T-helper 22 cell (primary cell): Measurements from ENCODE around the gene ATAD3C.
"Not testable (repeated sequence)": the region's sequence is repeated elsewhere in the genome, so short reads cannot be mapped to it uniquely, and the experiment has no call there.

Source experiments
- DNase-seq: peaks from one replicate; pipeline ENCODE4 v3.0.0-alpha.2; 2020; ENCODE audit warnings: low read depth

The ATAD3C gene

DNA sequence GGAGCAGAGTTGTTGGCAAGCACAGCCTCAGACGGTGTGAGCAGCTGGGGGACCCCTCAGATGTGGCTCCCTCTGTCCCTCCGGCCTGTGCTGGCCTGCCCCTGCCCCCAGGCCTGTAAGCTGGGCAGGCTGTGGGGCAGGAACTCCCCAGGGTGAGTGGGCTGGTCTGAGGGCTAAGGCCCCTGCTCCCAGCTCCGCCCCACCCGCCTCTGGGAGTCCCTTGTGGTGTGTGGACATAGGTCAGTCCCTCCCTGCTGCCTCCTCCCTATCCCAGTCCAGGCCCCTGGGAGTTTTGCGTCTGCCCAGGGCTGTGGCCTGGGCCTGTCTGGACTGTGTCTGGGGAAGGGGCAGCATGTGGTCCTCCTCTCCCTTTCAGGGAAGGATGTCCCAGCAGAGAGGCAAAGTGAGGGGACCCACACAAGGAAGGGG lies 17.6 kb upstream of the ATAD3C start:
- no peak for DNase-seq

DNA sequence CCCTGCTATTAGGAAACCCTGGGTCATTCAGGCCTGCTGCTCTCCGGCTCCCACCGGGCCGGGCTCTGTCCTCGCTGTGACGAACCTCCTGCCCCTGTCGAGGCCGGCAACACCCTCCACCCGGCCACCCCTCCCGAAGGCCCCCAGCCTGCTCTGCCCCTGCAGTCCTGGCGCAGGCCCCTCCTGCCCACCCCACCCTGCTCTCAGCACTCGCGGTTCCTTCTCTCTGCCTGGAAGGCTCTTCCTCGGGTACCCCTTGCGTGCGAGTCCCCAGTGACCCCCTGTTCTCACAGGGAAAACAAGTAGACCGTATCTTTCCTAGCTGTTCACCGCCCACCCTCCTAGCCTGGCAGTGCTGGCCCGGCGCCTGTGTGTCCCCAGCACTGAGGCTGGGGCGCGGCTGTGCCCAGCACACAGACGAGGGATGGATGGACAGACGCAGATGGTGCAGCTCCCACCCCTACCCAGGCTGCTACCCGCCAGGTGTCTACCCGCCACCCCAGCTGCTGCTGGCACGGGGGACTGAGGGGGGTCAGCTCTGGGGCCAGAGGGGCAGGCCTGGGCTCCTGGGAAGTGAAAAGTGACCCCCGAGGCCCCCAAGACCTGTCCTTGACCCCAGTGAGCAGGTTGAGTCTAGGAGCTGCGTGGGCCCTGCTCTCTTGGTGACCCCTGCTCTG lies 17.1 kb upstream of the ATAD3C start:
- DNase-seq = no peak

DNA sequence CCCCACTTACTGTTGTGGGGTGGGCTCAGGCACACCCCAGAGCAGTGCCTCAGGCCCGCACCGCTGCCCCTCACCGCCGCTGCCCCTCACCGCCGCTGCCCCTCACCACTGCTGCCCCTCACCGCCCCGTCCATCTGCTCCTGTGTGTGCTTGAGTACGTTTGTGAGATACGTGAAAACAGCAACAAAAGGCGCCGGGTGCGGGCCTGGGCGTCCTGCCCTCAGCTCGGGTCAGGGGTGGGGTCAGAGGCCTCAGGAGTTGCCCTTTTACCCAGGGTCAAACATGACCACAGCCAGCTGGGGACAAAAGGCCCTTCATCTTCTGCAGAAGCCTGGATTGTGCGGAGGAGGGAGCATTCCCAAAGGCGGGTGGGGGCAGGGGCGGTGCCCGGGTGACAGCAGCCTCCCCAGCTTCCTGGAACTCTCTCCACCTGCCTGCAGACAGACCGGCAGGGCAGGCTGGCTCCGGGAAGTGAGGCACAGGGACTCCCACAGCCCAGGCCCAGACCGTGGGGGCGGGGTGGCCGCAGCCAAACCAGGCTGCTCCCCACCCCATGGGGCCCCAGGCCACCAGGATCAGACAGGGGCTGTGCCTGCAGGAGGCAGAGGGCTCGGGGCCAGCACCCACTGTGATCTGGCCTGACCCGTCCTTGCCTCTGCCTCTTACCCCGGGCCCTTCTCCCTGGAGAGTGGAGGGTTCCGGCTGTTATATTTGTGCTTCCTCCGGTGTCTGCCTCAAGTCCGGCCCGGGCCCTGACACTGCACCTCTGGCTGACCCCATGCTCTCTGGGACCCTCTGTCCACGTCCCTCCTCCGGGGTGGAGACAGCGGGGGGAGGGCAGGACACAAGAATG lies 16.3 kb upstream of the ATAD3C start:
- DNase-seq = no peak

DNA sequence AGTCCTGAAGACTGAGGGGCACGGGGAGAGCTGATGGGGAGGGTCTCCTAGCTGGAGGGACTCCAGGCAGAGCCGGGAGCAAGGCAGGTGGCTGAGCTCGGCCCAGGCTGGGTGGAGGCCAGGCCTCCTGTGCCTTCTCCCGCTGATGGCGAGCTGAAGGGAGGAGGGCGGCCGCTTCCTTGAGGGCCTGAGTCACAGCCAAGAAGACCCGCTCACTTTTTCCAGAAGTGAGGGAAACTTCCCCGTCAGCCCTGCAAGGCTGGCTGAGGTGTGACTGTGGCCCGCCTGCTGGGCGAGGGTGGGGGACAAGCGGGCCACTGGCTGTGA lies 15.7 kb upstream of the ATAD3C start:
- no peak for DNase-seq

DNA sequence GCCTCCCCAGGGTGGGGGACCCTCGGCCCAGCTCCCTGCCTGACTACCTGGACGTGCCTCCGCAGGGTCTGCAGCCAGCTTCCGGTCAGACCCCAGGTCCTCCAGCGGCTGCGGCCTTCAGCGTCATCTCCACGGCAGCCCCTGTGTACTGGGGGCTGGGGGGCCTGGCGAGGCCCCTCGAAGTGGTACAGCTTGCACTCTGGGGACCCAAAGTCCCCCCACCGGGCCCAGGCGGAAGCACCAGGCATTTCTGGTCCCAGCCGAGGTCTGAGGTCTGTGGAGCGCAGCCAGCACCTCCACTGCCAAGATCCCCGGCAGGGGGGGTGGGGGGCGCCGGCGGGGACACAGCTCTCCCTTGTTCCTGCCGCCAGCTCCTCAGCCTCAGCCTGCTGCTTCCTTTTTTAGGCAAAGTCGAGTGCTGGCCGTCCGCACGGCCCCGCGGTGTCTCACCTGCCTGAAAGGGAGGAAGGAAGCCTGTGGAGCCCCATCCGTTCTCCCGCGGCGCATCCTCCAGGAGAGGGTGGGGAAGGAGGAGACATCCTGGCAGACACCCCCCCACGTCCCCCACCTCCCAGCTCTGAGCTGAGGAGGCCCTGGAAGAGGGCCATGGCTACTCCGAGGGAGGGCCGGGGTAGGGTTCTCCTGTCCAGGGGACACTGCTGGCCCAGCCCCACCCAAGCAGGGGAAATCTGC lies 15.2 kb upstream of the ATAD3C start:
- DNase-seq = no peak

DNA sequence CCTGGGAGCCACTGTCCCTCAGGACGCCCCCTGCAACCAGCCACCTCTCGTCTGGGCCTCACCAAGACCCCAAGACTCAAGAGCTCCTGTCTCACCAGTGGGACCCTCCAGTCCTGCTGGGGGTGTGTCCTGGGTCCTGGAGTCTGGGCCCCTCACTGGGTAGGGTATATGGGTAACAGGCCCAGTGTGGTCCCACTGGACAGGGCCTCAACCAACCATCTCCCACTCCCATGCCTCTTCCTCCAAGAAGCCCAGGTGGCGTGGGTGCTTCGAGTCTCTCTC lies 14.7 kb upstream of the ATAD3C start:
- no peak for DNase-seq

DNA sequence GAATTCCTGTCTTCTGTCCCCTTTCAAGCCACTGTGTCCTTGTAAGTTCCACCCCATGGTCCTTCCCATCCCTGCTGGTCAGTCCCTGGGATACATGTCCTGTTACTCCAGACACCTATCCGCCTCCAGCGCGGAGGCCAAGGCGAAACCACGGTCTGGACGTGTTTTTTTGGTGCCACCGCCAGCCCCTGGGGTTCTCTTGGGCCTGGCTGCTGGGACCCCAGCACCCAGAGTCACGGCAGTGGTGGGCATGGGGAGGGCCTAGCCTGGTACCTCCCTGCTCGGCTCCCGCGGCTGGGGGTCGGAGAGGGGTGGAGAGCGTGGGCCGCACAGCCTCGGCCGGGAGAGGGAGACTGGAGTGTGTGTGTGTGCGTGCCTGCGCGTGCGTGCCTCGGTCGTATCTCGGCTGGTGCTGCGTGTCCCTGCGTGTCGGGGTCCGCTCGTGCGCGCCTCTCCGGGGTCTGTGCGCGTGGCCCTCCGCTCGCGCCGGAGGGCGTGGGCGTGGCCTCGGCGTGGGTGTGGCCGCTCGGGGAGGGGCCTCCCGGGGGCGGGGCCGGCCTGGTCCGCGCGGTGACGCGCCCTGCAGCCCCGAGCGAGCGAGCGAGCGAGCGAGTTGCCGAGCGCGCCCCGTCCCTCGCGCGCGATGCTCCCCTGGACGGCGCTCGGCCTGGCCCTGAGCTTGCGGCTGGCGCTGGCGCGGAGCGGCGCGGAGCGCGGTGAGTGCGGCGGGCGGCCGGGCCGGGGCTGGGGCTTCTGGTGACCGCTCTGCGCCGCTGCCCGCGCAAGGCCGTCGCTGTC lies 14.2 kb upstream of the ATAD3C start, which contains the start of gene VWA1:
Gene VWA1 (plus strand): TSS at position 585 of the 798 bp plus-strand sequence. CDS start 59 bp downstream, at position 644.
- DNase-seq = no peak

DNA sequence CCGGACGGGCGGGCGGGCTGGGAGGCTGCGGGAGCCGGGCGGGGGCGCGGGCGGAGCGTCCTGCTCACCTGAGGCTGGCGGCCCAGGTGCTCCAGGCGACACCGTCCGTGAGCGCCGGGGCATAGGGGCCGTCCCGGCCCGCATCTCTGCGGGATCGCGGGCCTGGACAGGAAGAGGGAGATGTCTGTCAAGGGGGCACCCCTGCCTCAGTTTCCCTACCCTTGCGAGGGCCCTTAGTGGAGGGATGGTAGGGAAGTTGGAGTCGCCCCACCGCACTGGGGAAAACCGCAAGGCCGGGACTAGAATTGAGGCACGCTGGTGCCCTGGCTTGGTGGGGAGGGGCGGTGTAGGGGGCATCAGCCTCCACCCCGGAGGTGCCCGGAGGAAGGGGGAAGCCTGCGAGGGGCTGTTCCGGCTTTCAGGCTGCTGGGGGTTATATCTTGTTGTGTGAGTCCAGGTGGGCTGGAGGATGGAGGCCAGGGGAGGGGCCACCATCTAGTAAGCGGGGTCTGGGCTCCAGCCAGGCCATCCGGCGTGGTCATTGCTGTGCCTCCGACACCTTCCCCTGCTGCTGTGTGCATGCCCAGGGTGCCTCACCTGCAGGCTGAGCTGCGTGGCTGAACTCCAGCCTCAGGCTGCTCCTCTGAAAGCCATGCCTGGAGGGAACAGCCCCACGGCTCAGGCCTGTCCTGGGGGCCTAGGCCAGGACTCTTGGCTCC lies 13.4 kb upstream of the ATAD3C start:
- no peak for DNase-seq

DNA sequence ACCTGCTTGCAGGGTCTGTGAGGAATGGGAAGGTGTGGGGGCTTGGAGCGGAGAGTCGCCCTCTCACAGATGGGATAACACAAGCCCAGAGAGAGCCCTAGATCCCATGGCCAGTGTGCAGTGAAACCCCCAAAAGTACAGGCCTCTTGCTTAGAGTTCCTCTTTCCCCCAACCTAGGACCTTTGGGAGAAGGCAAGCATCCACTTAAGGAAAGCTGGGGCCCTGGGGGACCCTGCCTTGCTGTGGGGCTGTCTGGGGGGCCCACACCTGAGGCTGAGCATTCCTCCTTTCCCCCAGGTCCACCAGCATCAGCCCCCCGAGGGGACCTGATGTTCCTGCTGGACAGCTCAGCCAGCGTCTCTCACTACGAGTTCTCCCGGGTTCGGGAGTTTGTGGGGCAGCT lies 12.9 kb upstream of the ATAD3C start:
- no peak for DNase-seq

DNA sequence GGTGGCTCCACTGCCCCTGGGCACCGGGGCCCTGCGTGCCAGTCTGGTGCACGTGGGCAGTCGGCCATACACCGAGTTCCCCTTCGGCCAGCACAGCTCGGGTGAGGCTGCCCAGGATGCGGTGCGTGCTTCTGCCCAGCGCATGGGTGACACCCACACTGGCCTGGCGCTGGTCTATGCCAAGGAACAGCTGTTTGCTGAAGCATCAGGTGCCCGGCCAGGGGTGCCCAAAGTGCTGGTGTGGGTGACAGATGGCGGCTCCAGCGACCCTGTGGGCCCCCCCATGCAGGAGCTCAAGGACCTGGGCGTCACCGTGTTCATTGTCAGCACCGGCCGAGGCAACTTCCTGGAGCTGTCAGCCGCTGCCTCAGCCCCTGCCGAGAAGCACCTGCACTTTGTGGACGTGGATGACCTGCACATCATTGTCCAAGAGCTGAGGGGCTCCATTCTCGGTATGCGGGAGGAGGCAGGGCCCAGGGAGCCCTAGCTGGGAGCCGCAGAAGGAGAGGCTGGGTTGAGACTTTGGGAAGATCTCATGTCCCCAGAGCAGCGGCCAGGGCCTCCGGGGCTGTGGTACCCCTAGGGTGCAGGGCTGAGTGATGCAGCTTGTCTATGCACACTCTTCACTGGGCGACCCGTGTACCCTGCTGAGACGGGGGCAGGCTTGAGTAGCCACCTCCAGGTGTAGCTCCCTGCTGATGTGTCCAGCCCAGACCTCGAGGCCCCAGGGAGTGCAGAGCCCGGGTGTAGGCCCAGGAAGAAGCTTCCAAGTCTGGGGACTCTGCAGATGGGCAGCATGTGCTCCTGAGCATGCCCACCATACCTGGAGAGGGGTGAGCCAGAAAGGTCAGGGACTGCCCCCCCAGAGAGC lies 12.2 kb upstream of the ATAD3C start:
- no peak for DNase-seq

DNA sequence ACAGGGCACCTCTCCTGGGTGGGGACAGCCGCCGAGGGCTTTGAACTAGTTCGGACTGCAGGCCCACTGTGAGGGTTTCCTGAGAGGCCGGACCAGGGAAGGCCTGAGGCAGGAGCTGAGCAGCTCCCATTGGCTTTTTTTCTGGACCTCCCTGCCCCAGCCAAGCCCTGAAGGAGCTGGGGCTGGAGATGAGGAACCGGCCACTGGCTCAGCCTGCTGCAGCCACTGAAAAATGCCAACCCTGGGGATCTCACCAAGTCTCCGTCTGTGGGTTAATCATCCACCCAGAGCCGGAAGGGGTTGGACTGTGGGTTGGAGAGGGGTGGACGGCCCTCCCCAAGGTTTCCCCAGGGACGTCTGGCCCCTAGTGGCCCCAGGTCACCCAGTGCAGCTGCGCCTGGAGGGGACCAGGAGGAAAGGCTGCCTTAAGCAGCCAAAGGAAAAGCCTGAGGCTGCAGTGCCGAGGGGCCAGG lies 11.5 kb upstream of the ATAD3C start:
- DNase-seq = no peak

DNA sequence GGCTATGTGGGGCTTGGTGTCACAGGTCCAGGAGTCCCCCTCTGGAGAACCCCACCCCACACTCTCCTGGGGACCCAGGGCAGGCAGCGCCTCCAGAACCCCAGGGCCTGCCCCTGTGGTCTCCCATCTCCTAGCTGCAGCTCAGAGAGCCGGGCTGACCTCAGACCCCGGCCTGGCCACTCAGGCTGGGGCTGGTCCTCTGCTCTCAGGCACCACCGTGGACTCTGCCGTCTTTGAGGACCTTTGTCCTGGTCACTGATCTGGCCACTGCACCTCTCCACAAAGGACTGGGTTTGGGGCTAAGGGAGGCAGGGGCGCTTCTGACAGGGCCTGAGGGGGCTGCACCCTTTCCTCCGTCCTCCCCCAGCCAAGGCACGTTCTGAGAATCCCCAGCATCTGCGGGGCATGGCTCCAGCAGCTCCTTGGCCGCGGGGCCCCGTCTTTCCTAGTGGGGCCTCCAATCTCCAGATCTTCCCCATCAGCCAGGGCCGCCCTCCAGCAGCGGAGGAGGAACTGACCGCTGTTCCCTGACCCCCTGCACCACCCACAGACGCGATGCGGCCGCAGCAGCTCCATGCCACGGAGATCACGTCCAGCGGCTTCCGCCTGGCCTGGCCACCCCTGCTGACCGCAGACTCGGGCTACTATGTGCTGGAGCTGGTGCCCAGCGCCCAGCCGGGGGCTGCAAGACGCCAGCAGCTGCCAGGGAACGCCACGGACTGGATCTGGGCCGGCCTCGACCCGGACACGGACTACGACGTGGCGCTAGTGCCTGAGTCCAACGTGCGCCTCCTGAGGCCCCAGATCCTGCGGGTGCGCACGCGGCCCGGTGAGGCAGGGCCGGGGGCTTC lies 10.7 kb upstream of the ATAD3C start:
- no peak for DNase-seq

DNA sequence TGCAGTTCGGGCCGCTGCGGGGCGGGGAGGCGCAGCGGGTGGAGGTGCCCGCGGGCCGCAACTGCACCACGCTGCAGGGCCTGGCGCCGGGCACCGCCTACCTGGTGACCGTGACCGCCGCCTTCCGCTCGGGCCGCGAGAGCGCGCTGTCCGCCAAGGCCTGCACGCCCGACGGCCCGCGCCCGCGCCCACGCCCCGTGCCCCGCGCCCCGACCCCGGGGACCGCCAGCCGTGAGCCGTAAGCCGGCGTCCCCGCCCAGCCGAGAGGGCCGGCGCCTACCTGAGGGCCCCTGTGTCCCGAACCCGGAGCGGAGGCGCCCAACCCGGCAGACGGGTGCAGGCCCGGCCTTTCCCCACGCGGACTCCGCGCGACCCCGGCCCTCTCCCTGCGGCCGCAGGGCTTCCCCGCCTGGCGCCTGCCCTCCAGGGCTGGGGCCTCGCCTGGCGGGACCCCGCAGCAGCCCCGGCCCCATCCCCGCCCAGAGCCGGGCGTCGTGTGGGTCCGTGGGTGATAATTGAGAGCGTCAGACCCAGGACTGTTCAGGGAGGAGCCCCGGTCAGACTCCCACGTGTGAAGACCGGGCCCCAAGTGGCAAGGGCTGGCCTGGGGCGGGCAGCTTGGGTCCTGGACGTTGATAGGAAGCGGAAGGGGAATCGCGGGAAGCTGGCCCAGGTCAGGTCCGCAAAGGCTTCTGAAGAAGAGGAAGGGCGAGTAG lies 9.8 kb upstream of the ATAD3C start:
- DNase-seq = no peak

DNA sequence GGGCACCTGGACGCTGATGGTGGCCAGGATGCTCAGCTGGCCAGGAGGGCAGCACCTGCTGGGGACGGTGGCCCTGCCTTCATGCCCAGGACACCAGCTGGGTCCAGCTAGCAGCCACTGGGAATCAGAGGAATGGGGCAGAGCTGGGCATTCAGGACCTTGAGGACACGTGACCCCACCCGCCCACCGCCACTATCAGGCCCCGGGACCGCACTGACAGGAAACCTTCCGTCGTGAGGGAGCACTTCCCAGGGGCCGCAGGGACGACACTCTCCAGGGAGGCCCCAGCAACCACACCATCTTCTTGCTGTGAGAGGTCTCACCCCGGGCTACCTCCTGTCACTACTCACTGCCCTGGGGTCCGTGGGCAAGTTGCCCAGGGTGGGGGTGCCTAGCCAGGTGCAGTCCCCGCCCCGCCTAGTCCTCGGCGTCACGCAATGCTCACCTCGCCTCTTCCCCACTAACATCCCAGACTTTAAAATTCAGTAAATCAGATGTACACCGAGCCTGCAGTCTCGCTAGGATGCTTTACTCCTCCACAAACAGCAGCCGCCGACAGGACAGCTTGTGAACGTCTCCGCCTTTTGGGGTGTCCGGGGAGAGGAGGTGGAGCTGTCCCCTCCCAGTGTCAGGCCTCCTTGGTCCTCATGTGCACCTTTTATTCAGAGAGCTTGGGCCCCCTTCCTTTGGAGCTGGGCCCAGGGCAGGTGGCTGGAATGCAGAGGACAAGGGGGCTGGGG lies 9.1 kb upstream of the ATAD3C start:
- DNase-seq = no peak

DNA sequence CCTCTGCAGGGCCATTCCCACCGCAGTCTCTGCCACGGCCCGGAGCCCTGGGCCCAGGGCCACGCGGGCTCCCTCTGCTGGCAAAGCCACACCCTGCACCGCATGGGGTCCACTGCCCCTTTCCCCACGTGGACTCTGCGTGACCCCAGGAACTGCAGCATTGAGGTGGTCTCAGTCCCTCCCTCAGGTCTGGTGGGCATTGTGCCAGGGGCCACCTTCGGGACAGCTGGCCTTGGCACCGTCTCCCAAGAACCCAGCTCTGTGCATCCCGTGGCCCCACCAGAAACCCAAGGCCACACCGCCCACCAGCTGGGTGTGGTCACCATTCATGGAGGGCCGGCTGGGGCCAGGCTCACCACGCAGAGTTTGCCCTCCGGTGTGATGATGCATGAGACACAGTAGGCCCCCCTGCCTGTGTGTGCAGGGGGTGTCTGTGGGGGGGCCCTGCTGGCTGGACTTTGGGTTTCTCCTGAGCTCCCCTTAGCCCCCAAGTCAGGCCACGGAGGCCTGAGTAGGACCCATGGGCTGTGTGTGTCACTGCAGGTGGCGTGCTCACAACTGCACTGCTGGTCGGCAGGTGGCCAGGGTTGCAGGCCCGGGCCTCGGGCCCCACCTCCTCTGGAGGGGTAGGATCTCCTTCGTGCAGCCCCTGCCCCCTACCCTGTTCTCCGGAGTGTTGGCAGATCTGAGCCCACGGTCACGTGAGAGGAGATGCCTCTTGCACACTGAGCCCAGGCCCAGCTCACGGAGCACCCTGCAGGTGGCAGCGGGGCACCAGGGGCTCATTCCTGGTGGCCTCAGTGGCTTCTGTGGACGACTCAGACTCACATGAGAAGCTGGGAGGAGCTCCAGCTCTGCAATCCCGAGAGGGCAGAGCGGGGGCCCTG lies 8.2 kb upstream of the ATAD3C start:
- no peak for DNase-seq

DNA sequence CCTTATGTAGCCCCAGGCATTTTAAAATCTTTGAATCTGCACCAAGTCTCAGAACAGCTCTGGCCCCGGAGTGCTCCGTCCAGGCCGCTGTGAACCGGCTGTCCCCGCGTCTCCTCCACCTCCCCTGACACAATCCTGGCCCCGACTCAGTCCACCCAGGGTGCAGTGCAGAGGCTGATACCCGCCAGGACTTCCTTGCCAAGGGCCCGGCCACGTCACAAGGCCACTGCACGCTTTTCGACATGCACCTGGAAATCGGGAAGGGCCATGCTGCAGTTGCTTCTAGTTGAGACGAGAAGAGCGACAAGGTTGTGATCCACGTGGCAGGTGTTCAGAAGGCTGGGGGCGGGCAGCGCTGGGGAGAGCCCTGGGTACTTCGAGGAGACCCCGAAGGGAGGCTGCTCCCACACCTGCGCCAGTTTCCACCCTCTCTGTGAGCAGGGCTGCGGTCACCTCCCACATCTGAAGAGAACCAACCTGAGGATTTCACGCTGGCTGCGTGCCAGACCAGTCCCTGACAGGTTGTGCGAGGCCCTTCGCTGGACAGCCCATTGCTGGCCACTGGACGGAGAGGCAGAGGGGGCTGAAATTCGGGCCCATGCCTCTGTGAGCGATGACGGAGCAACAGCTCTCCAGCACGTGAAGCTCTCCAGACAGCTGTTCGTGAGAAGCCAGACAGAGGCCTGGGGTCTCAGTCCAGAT lies 7.3 kb upstream of the ATAD3C start:
- no peak for DNase-seq

DNA sequence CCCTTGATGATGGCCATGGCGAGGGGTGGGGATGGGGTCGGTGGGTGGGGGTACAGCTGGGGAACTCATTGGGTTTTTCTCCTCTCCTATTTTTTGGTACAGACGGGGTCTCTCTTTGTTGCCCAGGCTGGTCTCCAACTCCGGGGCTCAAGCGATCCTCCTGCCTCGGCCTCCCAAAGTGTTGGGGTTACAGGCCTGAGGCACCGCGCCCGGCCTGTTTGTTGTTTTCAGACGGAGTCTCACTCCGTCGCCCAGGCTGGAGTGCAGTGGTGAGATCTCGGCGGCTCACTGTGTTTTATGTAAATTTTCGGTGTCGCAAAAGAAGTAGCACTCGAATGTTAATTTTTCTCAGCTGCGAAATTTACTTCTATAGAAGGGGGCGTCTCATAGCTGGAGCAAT lies 2.9 kb upstream of the ATAD3C start:
- DNase-seq = not testable (repeated sequence)
